H1 (cell line): ENCODE measurements around the gene IL27RA. TPM values are rescaled to one million over a fixed set of nuclear protein-coding genes. Genes with fewer than 3 reads are reported as not detected.

Source experiments
- CTCF ChIA-PET: fragments of 300-600 bp; sonication (Branson Sonifier 250); formaldehyde crosslinking; loops from one replicate; lab custom pipeline; 2021; ENCODE audit not compliant: partially characterized antibody; lab: Charles Lee
- POLR2A ChIA-PET: fragments of 300-600 bp; sonication (Branson Sonifier 250); formaldehyde crosslinking; loops from one replicate; lab custom pipeline; 2021; ENCODE audit warnings: inconsistent platforms; ENCODE audit not compliant: partially characterized antibody; lab: Charles Lee
- DNase-seq, 2 experiments: peaks; one replicate each; pipeline versions ENCODE4 v3.0.0 to v3.0.0-alpha.2; 2010 to 2022; ENCODE audit warnings: low spot score in 2 of 2, low read depth in 1 of 2, mixed read lengths in 1 of 2
- FAIRE-seq: peaks from 2 replicates; lab custom pipeline; 2011; peaks lifted over from hg19 to GRCh38; lab: Jason Lieb, UNC
- H2AFZ ChIP-seq: 2 replicates; pipeline ENCODE4 v1.8.1; 2012; ENCODE audit warnings: low read length, inconsistent platforms
- H2AK5ac ChIP-seq: 2 replicates; pipeline ENCODE4 v1.6.1; 2013; ENCODE audit warnings: low read depth, low read length
- H2BK120ac ChIP-seq: replicated peaks from 2 replicates; pipeline ENCODE3; 2013; ENCODE audit warnings: low read depth, low read length, inconsistent platforms
- H2BK12ac ChIP-seq: 2 replicates; pipeline ENCODE4 v1.6.1; 2013; ENCODE audit warnings: low read depth, low read length
- H2BK15ac ChIP-seq: 2 replicates; pipeline ENCODE4 v1.6.1; 2013; ENCODE audit warnings: low read length
- H2BK20ac ChIP-seq: 2 replicates; pipeline ENCODE4 v1.6.1; 2013; ENCODE audit warnings: low read length
- H2BK5ac ChIP-seq: 2 replicates; pipeline ENCODE4 v1.6.1; 2013; ENCODE audit warnings: low read depth, low read length
- H3K14ac ChIP-seq: 2 replicates; pipeline ENCODE4 v1.6.1; 2013; ENCODE audit warnings: inconsistent platforms; ENCODE audit not compliant: insufficient read length
- H3K18ac ChIP-seq: 2 replicates; pipeline ENCODE4 v1.6.1; 2013; ENCODE audit warnings: low read length; ENCODE audit errors: extremely low read depth
- H3K23ac ChIP-seq: 2 replicates; pipeline ENCODE4 v1.6.1; 2013; ENCODE audit warnings: inconsistent platforms; ENCODE audit not compliant: insufficient read length
- H3K23me2 ChIP-seq: 2 replicates; pipeline ENCODE4 v1.6.1; 2013; ENCODE audit warnings: low read depth, low read length
- H3K27ac ChIP-seq: 2 replicates; pipeline ENCODE4 v1.6.1; 2011; ENCODE audit warnings: low read depth, low read length, inconsistent platforms
- H3K27me3 ChIP-seq, 4 experiments: replicated peaks in 1 of 4; 1 replicate in 1 of 4; 2 replicates in 3 of 4; pipeline versions ENCODE4 v1.6.1 to v1.8.1; 2011 to 2013; ENCODE audit warnings: low read length in 3 of 4, mild to moderate bottlenecking in 3 of 4, inconsistent platforms in 2 of 4, mixed read lengths in 2 of 4, moderate library complexity in 1 of 4; ENCODE audit not compliant: control insufficient read depth in 3 of 4, insufficient read depth in 3 of 4; ENCODE audit errors: extremely low read depth in 1 of 4
- H3K36me3 ChIP-seq, 4 experiments: 2 replicates each; pipeline versions ENCODE4 v1.6.1 to v1.8.1; 2011 to 2013; ENCODE audit warnings: mild to moderate bottlenecking in 4 of 4, low read length in 3 of 4, moderate library complexity in 2 of 4, control low read depth in 1 of 4, inconsistent platforms in 1 of 4; ENCODE audit not compliant: insufficient read depth in 4 of 4, control insufficient read depth in 2 of 4
- H3K4ac ChIP-seq: replicated peaks from 2 replicates; pipeline ENCODE3; 2013; ENCODE audit warnings: low read length, low read depth, mixed read lengths, inconsistent platforms; ENCODE audit not compliant: insufficient read length
- H3K4me1 ChIP-seq, 4 experiments: replicated peaks in 1 of 4; 1 replicate in 1 of 4; 2 replicates in 3 of 4; pipeline versions ENCODE4 v1.6.1 to v1.8.1; 2011 to 2013; ENCODE audit warnings: low read length in 3 of 4, inconsistent platforms in 2 of 4, mixed read lengths in 1 of 4; ENCODE audit not compliant: insufficient read depth in 4 of 4, control insufficient read depth in 3 of 4
- H3K4me2 ChIP-seq, 2 experiments: 2 replicates each; pipeline versions ENCODE4 v1.6.1 to v1.8.1; 2011 to 2013; ENCODE audit warnings: low read depth in 2 of 2, low read length in 2 of 2, control low read depth in 1 of 2, inconsistent platforms in 1 of 2, mild to moderate bottlenecking in 1 of 2; ENCODE audit not compliant: insufficient read depth in 1 of 2
- H3K4me3 ChIP-seq, 4 experiments: fragments of 200-600, 300-600 bp in 1 of 4; sonication (generic), shearing (Covaris generic), sonication (Bioruptor Twin) in 1 of 4; 2 replicates each; pipeline versions ENCODE4 v1.5.1 to v1.8.1; 2011 to 2016; ENCODE audit warnings: low read length in 4 of 4, low read depth in 3 of 4, control low read depth in 2 of 4, inconsistent platforms in 2 of 4, mild to moderate bottlenecking in 2 of 4, mixed read lengths in 1 of 4, moderate library complexity in 1 of 4; ENCODE audit not compliant: insufficient read depth in 2 of 4; ENCODE audit errors: extremely low read depth in 1 of 4
- H3K56ac ChIP-seq: replicated peaks from 2 replicates; pipeline ENCODE3; 2013; ENCODE audit warnings: low read depth, mild to moderate bottlenecking, mixed read lengths, low read length, inconsistent platforms; ENCODE audit not compliant: insufficient read length
- H3K79me1 ChIP-seq: 2 replicates; pipeline ENCODE4 v1.6.1; 2013; ENCODE audit warnings: low read depth, low read length, control low read depth
- H3K79me2 ChIP-seq, 2 experiments: 2 replicates each; pipeline versions ENCODE4 v1.6.1 to v1.8.1; 2012 to 2013; ENCODE audit warnings: low read length in 2 of 2, mild to moderate bottlenecking in 2 of 2, inconsistent platforms in 1 of 2; ENCODE audit not compliant: insufficient read depth in 2 of 2, control insufficient read depth in 1 of 2
- H3K9ac ChIP-seq, 4 experiments: replicated peaks in 1 of 4; 1 replicate in 1 of 4; 2 replicates in 3 of 4; pipeline versions ENCODE4 v1.6.1 to v1.8.1; 2011 to 2013; ENCODE audit warnings: low read depth in 3 of 4, low read length in 3 of 4, control low read depth in 2 of 4, mild to moderate bottlenecking in 2 of 4, moderate library complexity in 2 of 4, inconsistent platforms in 1 of 4; ENCODE audit errors: extremely low read depth in 1 of 4
- H3K9me3 ChIP-seq, 2 experiments: 2 replicates each; pipeline versions ENCODE4 v1.6.1 to v1.8.1; 2012 to 2013; ENCODE audit warnings: mild to moderate bottlenecking in 2 of 2, moderate library complexity in 2 of 2, control low read depth in 1 of 2, inconsistent platforms in 1 of 2, low read depth in 1 of 2, low read length in 1 of 2, mixed read lengths in 1 of 2; ENCODE audit not compliant: insufficient read depth in 2 of 2
- H4K20me1 ChIP-seq, 2 experiments: replicated peaks in 1 of 2; 2 replicates each; pipeline versions ENCODE3 to v1.8.1; 2011 to 2013; ENCODE audit warnings: inconsistent platforms in 2 of 2, low read length in 2 of 2, mild to moderate bottlenecking in 1 of 2; ENCODE audit not compliant: insufficient read depth in 2 of 2, control insufficient read depth in 1 of 2
- H4K5ac ChIP-seq: 2 replicates; pipeline ENCODE4 v1.6.1; 2013; ENCODE audit warnings: low read length, low read depth, mixed read lengths, inconsistent platforms; ENCODE audit not compliant: insufficient read length
- H4K8ac ChIP-seq: 2 replicates; pipeline ENCODE4 v1.8.0; 2013; ENCODE audit warnings: mild to moderate bottlenecking, moderate library complexity, low read length, inconsistent platforms; ENCODE audit not compliant: insufficient read depth; ENCODE audit errors: extremely low read depth
- H4K91ac ChIP-seq: replicated peaks from 2 replicates; pipeline ENCODE3; 2013; ENCODE audit warnings: low read length, mixed read lengths, inconsistent platforms; ENCODE audit not compliant: insufficient read length
- WGBS, 2 experiments: shearing (Covaris generic) in 1 of 2; methylation state at CpG; one replicate each; pipeline versions ENCODE4 v1.1.6 to v1.1.7; 2013 to 2015; ENCODE audit warnings: low lambda C conversion rate in 2 of 2, mixed read lengths in 2 of 2, inconsistent platforms in 1 of 2, low coverage in 1 of 2, missing lambda C conversion rate in 1 of 2; ENCODE audit not compliant: insufficient replicate concordance in 2 of 2, insufficient coverage in 1 of 2, insufficient read length in 1 of 2; ENCODE audit errors: extremely low coverage in 1 of 2, missing lambda C conversion rate in 1 of 2; 5-methylcytosine and 5-hydroxymethylcytosine counted together
- polyA plus RNA-seq, 7 experiments: library from polyadenylated mRNA; depleted of rRNA in 3 of 7; stranded (reverse) in 5 of 7; unstranded in 2 of 7; fragments of >200 nt in 5 of 7; fragments of 200-250 nt in 2 of 7; gene quantifications; 1 replicate in 5 of 7; 2 replicates in 1 of 7; 4 replicates in 1 of 7; pipeline versions ENCODE4 v1.2.1 to v1.2.3, GENCODE V29; 2011 to 2013; ENCODE audit warnings: missing spikeins in 2 of 7, mixed read lengths in 2 of 7
- total RNA-seq: library from RNA; stranded (reverse); fragmentation: NEBNext Ultra II Directional; extraction: Animal tissue kit (Norgen Biotek cat#: 25700); gene quantifications from 2 replicates; pipeline ENCODE4 v1.2.1, GENCODE V29; 2021

IL27RA gene
- total and polyA plus RNA-seq, 2 of the 8 experiments (the other 6 are each of a cell fraction or from before 2014, with no cell fraction given), result 9.9 to 14.7 TPM

- H4K91ac ChIP-seq, result no peak overlapping the region
- no peak overlapping the region for H4K8ac ChIP-seq
- POLR2A ChIA-PET, result no interaction called here
- 100% methylated on average over 4 of the region's 4 CpGs; no CpG with 5 or more reads in 1 of the 2 experiments for WGBS, 2 experiments
- H2AK5ac ChIP-seq, result no peak overlapping the region
- H3K18ac ChIP-seq, result no peak overlapping the region
- H3K56ac ChIP-seq, result no peak overlapping the region
- H3K27me3 ChIP-seq, result no peaks in the 10 kb centered on the region
- H4K20me1 ChIP-seq, result no peaks in the 10 kb centered on the region
- H2BK5ac ChIP-seq, result no peak overlapping the region
- no peak for FAIRE-seq
- H3K79me1 ChIP-seq, result no peaks in the 10 kb centered on the region
- no peak overlapping the region for H3K4me3 ChIP-seq
- no peak overlapping the region for H3K4ac ChIP-seq
- CTCF ChIA-PET, result interaction anchor here (1.0 to 9.9 kb wide), 11 partner anchors 9 to 174 kb away, joined by 3 to 77 read pairs (median 5); partner anchors contain the start of genes IL27RA, MISP3 and PALM3
- no peaks in the 10 kb centered on the region; a peak in 1 of 4 replicates for H3K9me3 ChIP-seq
- H3K14ac ChIP-seq, result no peak overlapping the region
- H2BK12ac ChIP-seq, result no peak overlapping the region
- no peak overlapping the region for H3K27ac ChIP-seq
- no peak overlapping the region for H2BK120ac ChIP-seq
- no peak overlapping the region for H4K5ac ChIP-seq
- H2AFZ ChIP-seq, result no peak overlapping the region
- no peak overlapping the region for H2BK20ac ChIP-seq
- H3K23me2 ChIP-seq, result no peaks in the 10 kb centered on the region; the same call in 1 of the 2 replicates
- no peak overlapping the region for H3K9ac ChIP-seq
- no peak overlapping the region for H3K23ac ChIP-seq
- no peak for DNase-seq
- H3K79me2 ChIP-seq, result no peaks in the 10 kb centered on the region
- H3K4me1 ChIP-seq, result no peaks in the 10 kb centered on the region; a peak in 1 of 7 replicates
- no peak overlapping the region for H2BK15ac ChIP-seq
- H3K4me2 ChIP-seq, result no peak overlapping the region
- no peaks in the 10 kb centered on the region for H3K36me3 ChIP-seq
These were observed 18.9 kb downstream of the IL27RA start for GRCh38 chr19:14050512-14050911.
